Lower lobe of right lung (tissue), 2 donors: ENCODE measurements around the gene TSPAN9. TPM values are rescaled to one million over a fixed set of nuclear protein-coding genes. Genes with fewer than 3 reads are reported as not detected.

Experiments
- ATAC-seq, 2 donors: fragments of 200-7000 bp; cut with Tn5 transposase; one replicate each; pipeline ENCODE4 v1.9.1; 2020 to 2022; ENCODE audit warnings: mild to moderate bottlenecking in 2 of 2, moderate library complexity in 2 of 2
- DNase-seq: peaks from one replicate; pipeline ENCODE4 v3.0.0-alpha.2; 2020
- H3K27ac ChIP-seq: fragments of 200-600 bp; one replicate; pipeline ENCODE4 v1.8.0; 2022
- H3K27me3 ChIP-seq: fragments of 200-600 bp; one replicate; pipeline ENCODE4 v1.8.0; 2022; ENCODE audit warnings: low read depth
- H3K36me3 ChIP-seq: fragments of 200-600 bp; one replicate; pipeline ENCODE4 v1.8.0; 2022; ENCODE audit warnings: mild to moderate bottlenecking
- H3K4me1 ChIP-seq: fragments of 200-600 bp; one replicate; pipeline ENCODE4 v1.8.0; 2022
- H3K4me3 ChIP-seq: fragments of 200-600 bp; one replicate; pipeline ENCODE4 v1.8.0; 2022; ENCODE audit warnings: mild to moderate bottlenecking
- H3K9me3 ChIP-seq: fragments of 200-600 bp; one replicate; pipeline ENCODE4 v1.8.0; 2022
- CTCF ChIP-seq: fragments of 200-600 bp; IDR thresholded peaks from one replicate; pipeline ENCODE4 v1.8.0; 2022; ENCODE audit warnings: antibody characterized with exemption, mild to moderate bottlenecking
- intact Hi-C: fragments of 100-400 bp; cut with DNase I; formaldehyde crosslinking; loops from one replicate; pipeline ENCODE4 v1.11.0; 2022
- total RNA-seq: library from RNA; stranded (reverse); fragmentation: NEBNext Ultra II Directional; extraction: Animal tissue kit (Norgen Biotek cat#: 25700); gene quantifications from one replicate; pipeline ENCODE4 v1.2.1, GENCODE V29; 2021
- donor health status: DM: no; HTN: yes; CAD: no; lungs with severe emphysema.

Gene TSPAN9
- total RNA-seq, 1 donor from 2014 or later: 61.1 TPM

- DNase-seq (no peak), ATAC-seq (no peak)
- intact Hi-C loops: no loop called here
- no peaks in the 10 kb centered on the region for H3K36me3 ChIP-seq
- H3K4me3 ChIP-seq: no peak overlapping the region
- H3K4me1 ChIP-seq: peaks cover 77% of the 10 kb centered on the region
- H3K9me3 ChIP-seq: no peaks in the 10 kb centered on the region
- no peak overlapping the region for H3K27ac ChIP-seq
- no peaks in the 10 kb centered on the region for H3K27me3 ChIP-seq
- no peak for TF ChIP-seq CTCF
Observed at GRCh38 chr12:3103806-3104205, 26.6 kb downstream of the TSPAN9 start.

- ATAC-seq (no peak), DNase-seq (no peak)
- Histone ChIP-seq H3K27ac (peak overlapping the region; percentile 39), H3K27me3 (no peaks in the 10 kb centered on the region), H3K9me3 (no peaks in the 10 kb centered on the region), H3K4me3 (no peak overlapping the region), H3K4me1 (peaks cover 77% of the 10 kb centered on the region), H3K36me3 (no peaks in the 10 kb centered on the region)
- TF ChIP-seq CTCF: no peak
- intact Hi-C loops: no loop called here
Observed at GRCh38 chr12:3105690-3106479, 28.7 kb downstream of the TSPAN9 start.

- Histone ChIP-seq H3K4me1 (peaks cover 70% of the 10 kb centered on the region), H3K9me3 (no peaks in the 10 kb centered on the region), H3K27ac (peak overlapping the region; percentile 18), H3K4me3 (no peak overlapping the region), H3K27me3 (no peaks in the 10 kb centered on the region), H3K36me3 (no peaks in the 10 kb centered on the region)
- DNase-seq (no peak), ATAC-seq (no peak)
- intact Hi-C loops: no loop called here
- no peak for TF ChIP-seq CTCF
Observed at GRCh38 chr12:3106579-3106978, 29.4 kb downstream of the TSPAN9 start.

- Histone ChIP-seq H3K9me3 (no peaks in the 10 kb centered on the region), H3K36me3 (no peaks in the 10 kb centered on the region), H3K27me3 (no peaks in the 10 kb centered on the region), H3K4me3 (no peak overlapping the region), H3K27ac (no peak overlapping the region), H3K4me1 (peaks cover 64% of the 10 kb centered on the region)
- no peak for DNase-seq
- no peak for ATAC-seq
- no peak for TF ChIP-seq CTCF
- intact Hi-C loops: no loop called here
Observed at GRCh38 chr12:3107071-3107583, 29.9 kb downstream of the TSPAN9 start.

- intact Hi-C loops: no loop called here
- no peak for ATAC-seq
Observed at GRCh38 chr12:3107954-3108353, 30.8 kb downstream of the TSPAN9 start.

More at GRCh38 chr12:3107954-3108353, 30.8 kb downstream of the TSPAN9 start:
- Histone ChIP-seq H3K27me3 (no peaks in the 10 kb centered on the region), H3K9me3 (no peaks in the 10 kb centered on the region), H3K27ac (peak overlapping the region; percentile 3), H3K4me3 (no peak overlapping the region), H3K4me1 (peaks cover 56% of the 10 kb centered on the region), H3K36me3 (no peaks in the 10 kb centered on the region)
- TF ChIP-seq CTCF: no peak
- DNase-seq: no peak
